Measurements from ENCODE around the gene EBPL. TPM values are rescaled to one million over a fixed set of nuclear protein-coding genes. Genes with fewer than 3 reads are reported as not detected.

EBPL gene
- total RNA-seq, 1 donor from 2014 or later: 59.0 TPM

GRCh38 chr13:49625392-49626079 is 65.8 kb downstream of the EBPL start:
- Mint-ChIP-seq H3K27ac (ENCODE audit: unreplicated experiment) (no peak overlapping the region), H3K4me3 (ENCODE audit: unreplicated experiment) (no peak overlapping the region), H3K27me3 (ENCODE audit: unreplicated experiment) (no peaks in the 10 kb centered on the region), H3K9me3 (ENCODE audit: unreplicated experiment) (no peaks in the 10 kb centered on the region), H3K36me3 (ENCODE audit: low read depth, unreplicated experiment) (no peaks in the 10 kb centered on the region), H3K4me1 (ENCODE audit: unreplicated experiment) (peaks cover 27% of the 10 kb centered on the region)
- no peak for TF ChIP-seq CTCF (IDR thresholded peaks at IDR 0.05; ENCODE audit: unreplicated experiment)
- DNase-seq (ENCODE audit: low spot score): no peak

- no peak for TF ChIP-seq CTCF (IDR thresholded peaks at IDR 0.05; ENCODE audit: unreplicated experiment)
- H3K4me1 Mint-ChIP-seq (ENCODE audit: unreplicated experiment): peaks cover 18% of the 10 kb centered on the region
- no peak for DNase-seq (ENCODE audit: low spot score)
- no peaks in the 10 kb centered on the region for H3K27me3 Mint-ChIP-seq (ENCODE audit: unreplicated experiment)
- no peaks in the 10 kb centered on the region for H3K36me3 Mint-ChIP-seq (ENCODE audit: low read depth, unreplicated experiment)
- no peak overlapping the region for H3K4me3 Mint-ChIP-seq (ENCODE audit: unreplicated experiment)
- no peak overlapping the region for H3K27ac Mint-ChIP-seq (ENCODE audit: unreplicated experiment)
- no peaks in the 10 kb centered on the region for H3K9me3 Mint-ChIP-seq (ENCODE audit: unreplicated experiment)
Observed at GRCh38 chr13:49624229-49624628, 67.1 kb downstream of the EBPL start.

- H3K27ac Mint-ChIP-seq (ENCODE audit: unreplicated experiment): no peak overlapping the region
- peaks cover 20% of the 10 kb centered on the region for H3K4me1 Mint-ChIP-seq (ENCODE audit: unreplicated experiment)
- no peak overlapping the region for H3K4me3 Mint-ChIP-seq (ENCODE audit: unreplicated experiment)
- H3K9me3 Mint-ChIP-seq (ENCODE audit: unreplicated experiment): no peaks in the 10 kb centered on the region
- H3K27me3 Mint-ChIP-seq (ENCODE audit: unreplicated experiment): peaks cover 3% of the 10 kb centered on the region
- no peak for DNase-seq (ENCODE audit: low spot score)
- no peaks in the 10 kb centered on the region for H3K36me3 Mint-ChIP-seq (ENCODE audit: low read depth, unreplicated experiment)
- no peak for TF ChIP-seq CTCF (IDR thresholded peaks at IDR 0.05; ENCODE audit: unreplicated experiment)
Observed at GRCh38 chr13:49622174-49622946, 68.9 kb downstream of the EBPL start.

DNA sequence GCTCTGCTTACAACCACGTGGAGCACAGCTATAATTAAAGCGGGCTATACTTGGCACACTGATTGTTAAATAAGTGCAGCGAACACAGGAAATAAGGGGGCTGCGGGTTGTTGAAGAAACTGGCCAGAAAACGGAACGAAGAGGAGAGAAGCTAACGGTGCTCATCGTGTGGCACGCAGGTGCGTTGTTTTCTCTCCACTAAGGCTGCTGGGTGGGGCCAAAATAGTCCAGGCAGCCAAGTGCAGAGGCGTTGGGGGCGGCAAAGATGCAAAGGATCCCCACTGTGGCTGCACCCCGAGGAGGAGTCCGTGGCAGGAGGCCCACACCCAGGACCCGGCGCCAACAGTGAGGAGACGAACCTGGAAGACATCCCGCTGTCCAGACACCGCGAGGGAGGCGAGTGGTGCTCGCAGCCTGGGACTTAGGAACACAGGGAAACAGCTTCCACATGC is 71.1 kb downstream of the EBPL start:
- no peak for TF ChIP-seq CTCF (IDR thresholded peaks at IDR 0.05; ENCODE audit: unreplicated experiment)
- no peaks in the 10 kb centered on the region for H3K36me3 Mint-ChIP-seq (ENCODE audit: low read depth, unreplicated experiment)
- H3K9me3 Mint-ChIP-seq (ENCODE audit: unreplicated experiment): no peaks in the 10 kb centered on the region
- DNase-seq (ENCODE audit: low spot score): no peak
- peaks cover 32% of the 10 kb centered on the region for H3K4me1 Mint-ChIP-seq (ENCODE audit: unreplicated experiment)
- H3K4me3 Mint-ChIP-seq (ENCODE audit: unreplicated experiment): no peak overlapping the region
- H3K27me3 Mint-ChIP-seq (ENCODE audit: unreplicated experiment): peaks cover 8% of the 10 kb centered on the region
- H3K27ac Mint-ChIP-seq (ENCODE audit: unreplicated experiment): no peak overlapping the region

GRCh38 chr13:49616676-49617065 is 74.6 kb downstream of the EBPL start:
- no peak overlapping the region for H3K4me3 Mint-ChIP-seq (ENCODE audit: unreplicated experiment)
- no peaks in the 10 kb centered on the region for H3K36me3 Mint-ChIP-seq (ENCODE audit: low read depth, unreplicated experiment)
- peaks cover 8% of the 10 kb centered on the region for H3K27me3 Mint-ChIP-seq (ENCODE audit: unreplicated experiment)
- peak overlapping the region; percentile 98 for H3K27ac Mint-ChIP-seq (ENCODE audit: unreplicated experiment)
- DNase-seq (ENCODE audit: low spot score): no peak
- H3K4me1 Mint-ChIP-seq (ENCODE audit: unreplicated experiment): peaks cover 32% of the 10 kb centered on the region
- H3K9me3 Mint-ChIP-seq (ENCODE audit: unreplicated experiment): no peaks in the 10 kb centered on the region
- no peak for TF ChIP-seq CTCF (IDR thresholded peaks at IDR 0.05; ENCODE audit: unreplicated experiment)
